GM12865 (cell line): ENCODE data around the gene TRIM28.

Experiments used
- DNase-seq: peaks from one replicate; pipeline ENCODE4 v3.0.0; 2010; ENCODE audit warnings: low read depth
- H3K4me3 ChIP-seq: 2 replicates; pipeline ENCODE4 v1.5.1; 2011; ENCODE audit warnings: mild to moderate bottlenecking, low read depth, low read length, control low read depth
- CTCF ChIP-seq: IDR thresholded peaks from 2 replicates; pipeline ENCODE4 v1.5.1; 2011; ENCODE audit warnings: low read length, control low read depth, low read depth, inconsistent platforms; ENCODE audit not compliant: insufficient read depth; ENCODE audit errors: missing control alignments

TRIM28 gene

GRCh38 chr19:58566989-58567388 lies 23.1 kb downstream of the TRIM28 start:
- DNase-seq = no peak
- TF ChIP-seq CTCF = no peak
- H3K4me3 ChIP-seq = no peak overlapping the region

GRCh38 chr19:58568453-58569130 lies 24.7 kb downstream of the TRIM28 start:
- no peak for DNase-seq
- H3K4me3 ChIP-seq = no peak overlapping the region
- TF ChIP-seq CTCF = no peak

- DNase-seq = no peak
- TF ChIP-seq CTCF = no peak
- H3K4me3 ChIP-seq = no peak overlapping the region
These were observed 25.5 kb downstream of the TRIM28 start for GRCh38 chr19:58569191-58569942.

- DNase-seq = no peak
- no peak overlapping the region for H3K4me3 ChIP-seq
- TF ChIP-seq CTCF = no peak
These were observed 26.2 kb downstream of the TRIM28 start for GRCh38 chr19:58569943-58570670.

GRCh38 chr19:58570770-58571574 lies 27.1 kb downstream of the TRIM28 start:
- no peak overlapping the region for H3K4me3 ChIP-seq
- no peak for TF ChIP-seq CTCF
- no peak for DNase-seq

GRCh38 chr19:58571575-58571947 lies 27.7 kb downstream of the TRIM28 start:
- TF ChIP-seq CTCF = no peak
- DNase-seq = no peak
- no peak overlapping the region for H3K4me3 ChIP-seq
